HTR-8/SVneo (cell line): ENCODE results near the gene GARIN5A.
A peak's percentile ranks its signal among the peaks of the same experiment; 100 is the strongest.

Experiments used
- DNase-seq: peaks from one replicate; pipeline ENCODE4 v3.0.0; 2011; ENCODE audit warnings: low spot score, mixed read lengths; ENCODE audit not compliant: insufficient read length
- FAIRE-seq: peaks from 2 replicates; lab custom pipeline; 2011; peaks lifted over from hg19 to GRCh38; lab: Jason Lieb, UNC

The GARIN5A gene

GRCh38 chr19:50476224-50476906 lies at the start of gene GARIN5A, which contains the start of gene EMC10:
TSS of gene GARIN5A (minus strand) at chr19:50476848. CDS start at chr19:50476388, 460 bp downstream.
TSS of gene EMC10 (plus strand) at chr19:50476507. CDS start at chr19:50476545, 38 bp downstream.
- DNase-seq (peak; percentile 98), FAIRE-seq (peak; percentile 28)

GRCh38 chr19:50522881-50523280 lies 46.2 kb upstream of the GARIN5A start:
- DNase-seq (no peak), FAIRE-seq (no peak)

- no peak for FAIRE-seq
- no peak for DNase-seq
These were observed 44.3 kb upstream of the GARIN5A start for GRCh38 chr19:50520822-50521465.

- no peak for FAIRE-seq
These were observed 42.4 kb upstream of the GARIN5A start for GRCh38 chr19:50519006-50519575.

GRCh38 chr19:50518091-50519005 lies 41.7 kb upstream of the GARIN5A start:
- DNase-seq (no peak), FAIRE-seq (no peak)

More at GRCh38 chr19:50519006-50519575, 42.4 kb upstream of the GARIN5A start:
- DNase-seq = no peak

- DNase-seq (no peak), FAIRE-seq (no peak)
These were observed 41.0 kb upstream of the GARIN5A start for GRCh38 chr19:50517704-50518075.

GRCh38 chr19:50516964-50517703 lies 40.5 kb upstream of the GARIN5A start:
- no peak for DNase-seq
- no peak for FAIRE-seq

- DNase-seq (no peak), FAIRE-seq (no peak)
These were observed 39.8 kb upstream of the GARIN5A start for GRCh38 chr19:50516456-50516855.

GRCh38 chr19:50515168-50515561 lies 38.5 kb upstream of the GARIN5A start:
- FAIRE-seq (no peak), DNase-seq (no peak)

GRCh38 chr19:50514346-50515167 lies 37.9 kb upstream of the GARIN5A start:
- FAIRE-seq = no peak
- no peak for DNase-seq

GRCh38 chr19:50513746-50514345 lies 37.2 kb upstream of the GARIN5A start, which contains the start of gene ASPDH:
TSS of gene ASPDH (minus strand) at chr19:50513913. CDS start at chr19:50513823, 90 bp downstream.
- no peak for DNase-seq
- no peak for FAIRE-seq

GRCh38 chr19:50512999-50513745 lies 36.5 kb upstream of the GARIN5A start:
- FAIRE-seq = no peak
- no peak for DNase-seq

- DNase-seq (no peak), FAIRE-seq (no peak)
These were observed 35.7 kb upstream of the GARIN5A start for GRCh38 chr19:50512112-50512998.

- FAIRE-seq (peak; percentile 96), DNase-seq (peak; percentile 97)
These were observed 34.6 kb upstream of the GARIN5A start, which contains the start of gene JOSD2 for GRCh38 chr19:50511069-50511822. TSS of gene JOSD2 (minus strand) at chr19:50511191. CDS start at chr19:50510431, 760 bp downstream.

- DNase-seq (peak; percentile 35), FAIRE-seq (peak; percentile 28)
These were observed 34.0 kb upstream of the GARIN5A start for GRCh38 chr19:50510700-50511068.

- no peak for DNase-seq
- no peak for FAIRE-seq
These were observed 33.5 kb upstream of the GARIN5A start for GRCh38 chr19:50510121-50510670.
